GM12878 (cell line): ENCODE measurements around the gene PPIP5K2. TPM values are rescaled to one million over a fixed set of nuclear protein-coding genes. Genes with fewer than 3 reads are reported as not detected.

ENCODE experiments used
- ATAC-seq: fragments of 200-7000 bp; cut with Tn5 transposase; 3 replicates; pipeline ENCODE4 v1.9.1; 2020; ENCODE audit warnings: mild to moderate bottlenecking, moderate library complexity
- BruUV-seq: library from RNA; stranded (reverse); fragments of 400-500 nt; replicated peaks from 2 replicates; lab custom pipeline; 2021; lab: Mats Ljungman, UMichigan
- CTCF ChIA-PET: fragments of 300-600 bp; sonication (Branson Sonifier 250); formaldehyde crosslinking; extraction: SDS; loops from one replicate; lab custom pipeline; 2021; ENCODE audit warnings: inconsistent platforms; lab: Yijun Ruan, JAX
- POLR2A ChIA-PET: fragments of 350-600 bp; formaldehyde crosslinking; extraction: SDS; loops from one replicate; lab custom pipeline; 2021; ENCODE audit warnings: inconsistent platforms; lab: Charles Lee
- RAD21 ChIA-PET: fragments of 300-600 bp; sonication (Branson Sonifier 250); formaldehyde crosslinking; loops from one replicate; lab custom pipeline; 2023; ENCODE audit warnings: antibody characterized with exemption; ENCODE audit not compliant: unreplicated experiment; lab: Charles Lee
- SMC1A ChIA-PET: fragments of 300-600 bp; sonication (Branson Sonifier 250); formaldehyde crosslinking; loops from one replicate; lab custom pipeline; 2023; ENCODE audit not compliant: unreplicated experiment, uncharacterized antibody; lab: Charles Lee
- DNase-seq: peaks from one replicate; pipeline ENCODE4 v3.0.0-alpha.2; 2011; ENCODE audit warnings: low read depth, low spot score
- FAIRE-seq: peaks from 3 replicates; lab custom pipeline; 2011; peaks lifted over from hg19 to GRCh38; lab: Jason Lieb, UNC
- H2AFZ ChIP-seq: 2 replicates; pipeline ENCODE4 v1.6.0; 2011; ENCODE audit warnings: low read depth, low read length, control low read depth; ENCODE audit not compliant: control insufficient read depth
- H3K27ac ChIP-seq: 2 replicates; pipeline ENCODE4 v1.5.1; 2011; ENCODE audit warnings: control low read depth; ENCODE audit not compliant: control insufficient read depth, insufficient read depth
- H3K27me3 ChIP-seq, 2 experiments: replicated peaks in 1 of 2; 2 replicates each; pipeline versions ENCODE4 v1.6.0 to v1.6.1; 2011; ENCODE audit warnings: low read length in 1 of 2; ENCODE audit not compliant: control insufficient read depth in 2 of 2, insufficient read depth in 2 of 2
- H3K36me3 ChIP-seq, 2 experiments: 2 replicates each; pipeline ENCODE4 v1.5.1; 2011; ENCODE audit warnings: low read length in 1 of 2; ENCODE audit not compliant: control insufficient read depth in 2 of 2, insufficient read depth in 2 of 2
- H3K4me1 ChIP-seq: 2 replicates; pipeline ENCODE4 v1.6.1; 2011; ENCODE audit warnings: mild to moderate bottlenecking, low read length, moderate library complexity, mixed read lengths; ENCODE audit not compliant: control insufficient read depth, insufficient read depth
- H3K4me2 ChIP-seq: 2 replicates; pipeline ENCODE4 v1.6.0; 2011; ENCODE audit warnings: control low read depth; ENCODE audit not compliant: control insufficient read depth, insufficient read depth
- H3K4me3 ChIP-seq: fragments of 200-600 bp; sonication (generic); 2 replicates; pipeline ENCODE4 v1.5.1; 2016
- H3K79me2 ChIP-seq: 2 replicates; pipeline ENCODE4 v1.6.0; 2011; ENCODE audit warnings: low read length; ENCODE audit not compliant: control insufficient read depth, insufficient read depth
- H3K9ac ChIP-seq: 2 replicates; pipeline ENCODE4 v1.8.0; 2011; ENCODE audit warnings: low read length, control low read depth, mixed read lengths; ENCODE audit not compliant: control insufficient read depth, insufficient read depth
- H3K9me3 ChIP-seq: replicated peaks from 3 replicates; pipeline ENCODE4 v1.5.1; 2011; ENCODE audit warnings: mild to moderate bottlenecking, low read length; ENCODE audit not compliant: control insufficient read depth, insufficient read depth
- H4K20me1 ChIP-seq: 2 replicates; pipeline ENCODE4 v1.6.0; 2011; ENCODE audit not compliant: control insufficient read depth, insufficient read depth
- ASH2L ChIP-seq: fragments of 300-600, 200-600 bp; sonication (generic); IDR thresholded peaks from 2 replicates; pipeline ENCODE4 v1.6.1; 2017; ENCODE audit warnings: low read depth, mild to moderate bottlenecking, borderline replicate concordance
- BHLHE40 ChIP-seq, 2 experiments: fragments of 450-650 bp in 1 of 2; IDR thresholded peaks; 2 replicates each; pipeline ENCODE4 v1.6.1; 2011 to 2017; ENCODE audit warnings: low read depth in 2 of 2, borderline replicate concordance in 1 of 2, improper control_type of control experiment in 1 of 2, low read length in 1 of 2, mild to moderate bottlenecking in 1 of 2
- DPF2 ChIP-seq: fragments of 450-650 bp; IDR thresholded peaks from 2 replicates; pipeline ENCODE4 v1.6.1; 2017; ENCODE audit warnings: mild to moderate bottlenecking
- FOS ChIP-seq: IDR thresholded peaks from 3 replicates; pipeline ENCODE4 v1.6.1; 2011; ENCODE audit warnings: borderline replicate concordance; ENCODE audit not compliant: insufficient read length; ENCODE audit errors: extremely low read depth
- HDAC2 ChIP-seq: fragments of 200-600 bp; sonication (generic); IDR thresholded peaks from 2 replicates; pipeline ENCODE4 v1.6.1; 2017
- HDGF ChIP-seq: fragments of 450-650 bp; IDR thresholded peaks from 2 replicates; pipeline ENCODE4 v1.6.1; 2016; ENCODE audit warnings: antibody characterized with exemption
- JUNB ChIP-seq: IDR thresholded peaks from 2 replicates; pipeline ENCODE4 v1.6.1; 2016; ENCODE audit warnings: antibody characterized with exemption, mild to moderate bottlenecking
- JUND ChIP-seq: IDR thresholded peaks from 2 replicates; pipeline ENCODE4 v1.6.1; 2012; ENCODE audit warnings: low read depth, mild to moderate bottlenecking, low read length, improper control_type of control experiment, moderate library complexity
- MEF2A ChIP-seq: IDR thresholded peaks from 2 replicates; pipeline ENCODE4 v1.6.1; 2011; ENCODE audit warnings: low read depth, mild to moderate bottlenecking, low read length, moderate library complexity; ENCODE audit not compliant: insufficient read depth
- MTA2 ChIP-seq: fragments of 450-650 bp; IDR thresholded peaks from 2 replicates; pipeline ENCODE4 v1.6.1; 2016; ENCODE audit warnings: low read depth, mild to moderate bottlenecking, moderate library complexity
- MTA3 ChIP-seq: IDR thresholded peaks from 2 replicates; pipeline ENCODE4 v1.6.1; 2012; ENCODE audit warnings: low read length, inconsistent platforms, borderline replicate concordance
- MXI1 ChIP-seq: fragments of 150-350 bp; IDR thresholded peaks from 2 replicates; pipeline ENCODE4 v1.6.1; 2011; ENCODE audit warnings: low read depth, mild to moderate bottlenecking, inconsistent platforms, low read length, improper control_type of control experiment
- NFXL1 ChIP-seq: fragments of 450-650 bp; IDR thresholded peaks from 2 replicates; pipeline ENCODE4 v1.6.1; 2017; ENCODE audit warnings: antibody characterized with exemption, mild to moderate bottlenecking, borderline replicate concordance
- POLR2A ChIP-seq: IDR thresholded peaks from 2 replicates; pipeline ENCODE4 v1.6.1; 2011; ENCODE audit warnings: low read depth, mild to moderate bottlenecking, low read length
- RAD51 ChIP-seq: fragments of 450-650 bp; IDR thresholded peaks from 2 replicates; pipeline ENCODE4 v1.6.1; 2016; ENCODE audit warnings: moderate library complexity, mild to moderate bottlenecking, inconsistent platforms
- RBBP5 ChIP-seq: fragments of 200-600 bp; sonication (generic); conservative IDR thresholded peaks from 2 replicates; pipeline ENCODE4 v1.6.1; 2016
- SPI1 ChIP-seq: IDR thresholded peaks from 2 replicates; pipeline ENCODE4 v1.6.1; 2011; ENCODE audit warnings: low read depth, mild to moderate bottlenecking, low read length, moderate library complexity, borderline replicate concordance; ENCODE audit not compliant: insufficient read depth
- SREBF1 ChIP-seq: IDR thresholded peaks from 2 replicates; pipeline ENCODE4 v1.6.1; 2012; ENCODE audit warnings: mild to moderate bottlenecking, low read length
- STAT3 ChIP-seq: IDR thresholded peaks from 2 replicates; pipeline ENCODE4 v1.6.1; 2011; ENCODE audit warnings: low read depth, low read length, improper control_type of control experiment
- TCF7 ChIP-seq: IDR thresholded peaks from 2 replicates; pipeline ENCODE4 v1.6.1; 2014; ENCODE audit warnings: antibody characterized with exemption, borderline replicate concordance
- ZNF24 ChIP-seq: fragments of 450-650 bp; IDR thresholded peaks from 2 replicates; pipeline ENCODE4 v1.6.1; 2017; ENCODE audit warnings: antibody characterized with exemption, mild to moderate bottlenecking
- ZNF274 ChIP-seq: IDR thresholded peaks from one replicate; pipeline ENCODE4 v1.8.0; 2011; ENCODE audit not compliant: insufficient read length, insufficient read depth
- ZSCAN29 ChIP-seq: fragments of 450-650 bp; IDR thresholded peaks from 2 replicates; pipeline ENCODE4 v1.6.1; 2017; ENCODE audit warnings: mild to moderate bottlenecking, moderate library complexity
- WGBS: methylation state at CpG from one replicate; pipeline ENCODE4 v1.1.6; 2016; ENCODE audit warnings: low lambda C conversion rate; ENCODE audit not compliant: insufficient replicate concordance, insufficient coverage; ENCODE audit errors: missing lambda C conversion rate; 5-methylcytosine and 5-hydroxymethylcytosine counted together
- in situ Hi-C: fragments of 300-500 bp; cut with MboI; formaldehyde crosslinking; loops from 9 replicates; pipeline ENCODE4 v1.14.3; 2018; ENCODE audit warnings: mixed read lengths
- intact Hi-C: fragments of 100-400 bp; cut with micrococcal nuclease; formaldehyde crosslinking; loops from one replicate; pipeline ENCODE4 v1.14.2; 2022; ENCODE audit not compliant: unreplicated experiment
- polyA plus RNA-seq, 11 experiments: library from polyadenylated mRNA; depleted of rRNA in 4 of 11; unstranded in 6 of 11; stranded (reverse) in 5 of 11; fragments of >200 nt; fragmentation: Nextera tagmentation in 4 of 11; fragmentation: Illumina TruSeq in 1 of 11; extraction: Ambion mirVana in 4 of 11; extraction: Trizol in 1 of 11; gene quantifications; 1 replicate in 1 of 11; 2 replicates in 10 of 11; pipeline versions ENCODE4 v1.2.1 to v1.2.3, GENCODE V29; 2011 to 2016; ENCODE audit warnings: inconsistent platforms in 2 of 11, missing spikeins in 2 of 11, low read depth in 1 of 11
- total RNA-seq, 4 experiments: library from RNA; depleted of rRNA in 3 of 4; stranded (reverse); fragments of >200 nt in 3 of 4; fragmentation: Illumina TruSeq in 1 of 4; extraction: Trizol in 1 of 4; gene quantifications; 2 replicates each; pipeline versions ENCODE4 v1.2.1 to v1.2.3, GENCODE V29; 2013 to 2021

Gene PPIP5K2
- total and polyA plus RNA-seq, 10 of the 15 experiments (the other 5 are each of a cell fraction or from before 2014, with no cell fraction given): 27.7 to 87.3 (median 58.6) TPM

DNA sequence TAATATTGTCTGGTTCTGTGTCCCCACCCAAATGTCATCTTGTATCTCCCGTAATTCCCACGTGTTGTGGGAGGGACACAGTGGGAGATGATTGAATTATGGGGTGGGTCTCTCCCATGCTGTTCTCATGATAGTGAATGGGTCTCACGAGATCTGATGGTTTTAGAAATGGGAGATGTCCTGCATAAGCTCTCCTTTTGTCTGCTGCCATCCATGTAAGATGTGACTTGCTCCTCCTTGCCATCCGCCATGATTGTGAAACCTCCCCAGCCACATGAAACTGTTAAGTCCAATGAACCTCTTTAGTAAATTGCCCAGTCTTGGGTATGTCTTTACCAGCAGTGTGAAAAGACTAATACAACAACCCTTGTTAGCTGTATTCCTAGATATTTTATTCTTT, 44.7 kb upstream of the PPIP5K2 start:
- FAIRE-seq (no peak), ATAC-seq (no peak), DNase-seq (no peak)
- no TSS peak for BruUV-seq
- Histone ChIP-seq H2AFZ (no peak overlapping the region), H3K36me3 (no peaks in the 10 kb centered on the region), H3K4me1 (no peaks in the 10 kb centered on the region), H3K4me3 (no peak overlapping the region), H3K27ac (no peak overlapping the region), H4K20me1 (no peaks in the 10 kb centered on the region), H3K9me3 (peaks cover 2% of the 10 kb centered on the region; the same call in 1 of the 3 replicates), H3K9ac (no peak overlapping the region), H3K4me2 (no peak overlapping the region), H3K27me3 (no peaks in the 10 kb centered on the region), H3K79me2 (no peaks in the 10 kb centered on the region)
- ChIA-PET SMC1A (no interaction called here), RAD21 (no interaction called here), CTCF (interaction anchor here (0.8 kb wide), 1 partner anchor 394 kb away, joined by 3 read pairs; no protein-coding TSS in a partner anchor), POLR2A (no interaction called here)
- in situ Hi-C loops: no loop called here
- no peak for TF ChIP-seq ZSCAN29
- TF ChIP-seq BHLHE40 (IDR thresholded peaks at IDR 0.05; ENCODE audit: borderline replicate concordance in 1 of 2, low read depth in 2 of 2, low read length in 1 of 2): no peak
- no peak for TF ChIP-seq ASH2L
- TF ChIP-seq HDGF: no peak
- TF ChIP-seq HDAC2: no peak
- TF ChIP-seq STAT3: no peak
- no peak for TF ChIP-seq MTA3
- TF ChIP-seq FOS: no peak
- intact Hi-C loops: no loop called here
- WGBS: 67% methylated on average over 4 of the region's 4 CpGs

DNA sequence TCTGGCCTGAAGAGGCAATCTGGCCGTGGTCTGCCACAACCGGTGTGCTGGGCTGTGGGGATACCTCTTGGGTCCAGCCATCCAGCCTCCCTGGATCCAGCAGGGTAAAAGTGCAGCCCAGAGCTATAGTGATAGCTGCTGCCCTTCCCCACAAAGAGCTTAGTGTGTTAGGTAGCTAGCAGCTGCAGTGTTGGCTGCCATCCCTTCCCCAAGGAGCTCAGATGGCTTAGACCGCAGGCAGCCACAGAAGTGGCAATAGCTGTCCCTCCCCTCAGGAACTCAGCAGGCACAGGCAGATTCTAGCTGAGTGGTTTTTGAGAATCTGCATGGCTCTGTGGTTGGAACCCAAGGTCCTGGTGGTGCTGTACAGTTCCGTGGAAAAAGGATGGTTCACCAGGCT, 40.3 kb upstream of the PPIP5K2 start:
- DNase-seq (no peak), ATAC-seq (no peak), FAIRE-seq (no peak)
- POLR2A ChIA-PET: no interaction called here
- in situ Hi-C loops: no loop called here
- no peaks in the 10 kb centered on the region for H3K4me1 ChIP-seq
- no peaks in the 10 kb centered on the region for H3K27me3 ChIP-seq
- no peak overlapping the region for H2AFZ ChIP-seq
- no peak overlapping the region for H3K9ac ChIP-seq
- 79% methylated on average over 4 of the region's 4 CpGs for WGBS
- H3K27ac ChIP-seq: no peak overlapping the region
- H3K4me3 ChIP-seq: no peak overlapping the region
- intact Hi-C loops: no loop called here
- CTCF ChIA-PET: no interaction called here
- peaks cover 1% of the 10 kb centered on the region; the same call in 1 of the 3 replicates for H3K9me3 ChIP-seq
- no TSS peak for BruUV-seq
- H3K36me3 ChIP-seq: no peaks in the 10 kb centered on the region
- H3K79me2 ChIP-seq: no peaks in the 10 kb centered on the region
- H4K20me1 ChIP-seq: no peaks in the 10 kb centered on the region
- SMC1A ChIA-PET: interaction anchor here (1.0 kb wide), 1 partner anchor 10 kb away, joined by 3 read pairs; no protein-coding TSS in a partner anchor
- H3K4me2 ChIP-seq: no peak overlapping the region
- RAD21 ChIA-PET: no interaction called here
- no peak for TF ChIP-seq DPF2
- no peak for TF ChIP-seq POLR2A
- no peak for TF ChIP-seq BHLHE40 (IDR thresholded peaks at IDR 0.05; ENCODE audit: borderline replicate concordance in 1 of 2, low read depth in 2 of 2, low read length in 1 of 2)
- no peak for TF ChIP-seq MEF2A
- no peak for TF ChIP-seq FOS
- no peak for TF ChIP-seq JUNB
- no peak for TF ChIP-seq TCF7
- TF ChIP-seq SPI1: no peak
- no peak for TF ChIP-seq MXI1
- no peak for TF ChIP-seq JUND
- TF ChIP-seq RBBP5: no peak
- no peak for TF ChIP-seq NFXL1
- TF ChIP-seq SREBF1: no peak
- TF ChIP-seq ZNF274: no peak
- TF ChIP-seq HDAC2: no peak
- no peak for TF ChIP-seq MTA2
- TF ChIP-seq ZNF24: no peak
- TF ChIP-seq RAD51: no peak
